ENCODE data around the gene LSM14A. TPM values are rescaled to one million over a fixed set of nuclear protein-coding genes. Genes with fewer than 3 reads are reported as not detected.

LSM14A gene
- total and polyA plus RNA-seq, 9 of the 15 experiments (the other 6 are each of a cell fraction or from before 2014, with no cell fraction given), result 19.5 to 150 (median 95.1) TPM

DNA sequence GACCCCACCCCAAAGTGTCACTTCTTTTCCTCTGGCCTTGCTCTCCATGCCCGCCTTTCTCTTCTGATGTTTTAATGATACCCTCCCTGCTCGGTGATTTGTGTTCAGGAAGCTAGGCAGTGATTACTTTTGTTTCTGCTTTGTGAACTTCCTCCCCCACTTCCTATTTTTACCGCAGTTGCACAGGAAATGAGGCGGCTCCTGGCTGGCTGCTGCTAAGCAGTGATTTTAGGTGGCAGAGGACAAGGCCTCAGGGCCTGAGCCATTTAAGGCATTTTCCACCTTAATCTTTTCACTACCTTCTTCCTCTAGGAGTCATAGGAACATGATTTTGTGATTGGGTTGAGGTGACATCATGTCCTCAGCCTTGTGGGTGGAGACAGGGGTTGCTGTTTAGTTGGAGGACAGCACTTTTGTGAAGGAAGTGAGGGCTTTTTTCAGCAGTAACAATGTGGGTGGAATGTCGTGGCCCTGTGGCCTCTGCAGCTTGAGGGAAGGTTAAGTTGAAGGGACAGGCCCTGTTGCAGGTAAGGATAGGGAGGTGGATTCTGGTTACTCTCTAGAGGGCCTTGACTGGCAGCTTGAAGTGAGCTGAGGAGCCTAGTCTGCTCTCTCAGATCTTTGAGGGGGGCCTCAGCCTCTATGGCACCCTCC lies 97.8 kb downstream of the LSM14A start (continued):
- no peak for TF ChIP-seq MAZ (CRISPR knock-in tag; conservative IDR thresholded peaks at IDR 0.05 in 1 of 2, IDR thresholded peaks at IDR 0.05 in 1 of 2)
- TF ChIP-seq, protein P1, sequence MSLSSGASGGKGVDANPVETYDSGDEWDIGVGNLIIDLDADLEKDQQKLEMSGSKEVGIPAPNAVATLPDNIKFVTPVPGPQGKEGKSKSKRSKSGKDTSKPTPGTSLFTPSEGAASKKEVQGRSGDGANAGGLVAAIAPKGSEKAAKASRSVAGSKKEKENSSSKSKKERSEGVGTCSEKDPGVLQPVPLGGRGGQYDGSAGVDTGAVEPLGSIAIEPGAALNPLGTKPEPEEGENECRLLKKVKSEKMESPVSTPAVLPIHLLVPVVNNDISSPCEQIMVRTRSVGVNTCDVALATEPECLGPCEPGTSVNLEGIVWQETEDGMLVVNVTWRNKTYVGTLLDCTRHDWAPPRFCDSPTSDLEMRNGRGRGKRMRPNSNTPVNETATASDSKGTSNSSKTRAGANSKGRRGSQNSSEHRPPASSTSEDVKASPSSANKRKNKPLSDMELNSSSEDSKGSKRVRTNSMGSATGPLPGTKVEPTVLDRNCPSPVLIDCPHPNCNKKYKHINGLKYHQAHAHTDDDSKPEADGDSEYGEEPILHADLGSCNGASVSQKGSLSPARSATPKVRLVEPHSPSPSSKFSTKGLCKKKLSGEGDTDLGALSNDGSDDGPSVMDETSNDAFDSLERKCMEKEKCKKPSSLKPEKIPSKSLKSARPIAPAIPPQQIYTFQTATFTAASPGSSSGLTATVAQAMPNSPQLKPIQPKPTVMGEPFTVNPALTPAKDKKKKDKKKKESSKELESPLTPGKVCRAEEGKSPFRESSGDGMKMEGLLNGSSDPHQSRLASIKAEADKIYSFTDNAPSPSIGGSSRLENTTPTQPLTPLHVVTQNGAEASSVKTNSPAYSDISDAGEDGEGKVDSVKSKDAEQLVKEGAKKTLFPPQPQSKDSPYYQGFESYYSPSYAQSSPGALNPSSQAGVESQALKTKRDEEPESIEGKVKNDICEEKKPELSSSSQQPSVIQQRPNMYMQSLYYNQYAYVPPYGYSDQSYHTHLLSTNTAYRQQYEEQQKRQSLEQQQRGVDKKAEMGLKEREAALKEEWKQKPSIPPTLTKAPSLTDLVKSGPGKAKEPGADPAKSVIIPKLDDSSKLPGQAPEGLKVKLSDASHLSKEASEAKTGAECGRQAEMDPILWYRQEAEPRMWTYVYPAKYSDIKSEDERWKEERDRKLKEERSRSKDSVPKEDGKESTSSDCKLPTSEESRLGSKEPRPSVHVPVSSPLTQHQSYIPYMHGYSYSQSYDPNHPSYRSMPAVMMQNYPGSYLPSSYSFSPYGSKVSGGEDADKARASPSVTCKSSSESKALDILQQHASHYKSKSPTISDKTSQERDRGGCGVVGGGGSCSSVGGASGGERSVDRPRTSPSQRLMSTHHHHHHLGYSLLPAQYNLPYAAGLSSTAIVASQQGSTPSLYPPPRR (CRISPR knock-in tag; IDR thresholded peaks at IDR 0.05; ENCODE audit: borderline replicate concordance), result no peak
- TF ChIP-seq, protein P2, sequence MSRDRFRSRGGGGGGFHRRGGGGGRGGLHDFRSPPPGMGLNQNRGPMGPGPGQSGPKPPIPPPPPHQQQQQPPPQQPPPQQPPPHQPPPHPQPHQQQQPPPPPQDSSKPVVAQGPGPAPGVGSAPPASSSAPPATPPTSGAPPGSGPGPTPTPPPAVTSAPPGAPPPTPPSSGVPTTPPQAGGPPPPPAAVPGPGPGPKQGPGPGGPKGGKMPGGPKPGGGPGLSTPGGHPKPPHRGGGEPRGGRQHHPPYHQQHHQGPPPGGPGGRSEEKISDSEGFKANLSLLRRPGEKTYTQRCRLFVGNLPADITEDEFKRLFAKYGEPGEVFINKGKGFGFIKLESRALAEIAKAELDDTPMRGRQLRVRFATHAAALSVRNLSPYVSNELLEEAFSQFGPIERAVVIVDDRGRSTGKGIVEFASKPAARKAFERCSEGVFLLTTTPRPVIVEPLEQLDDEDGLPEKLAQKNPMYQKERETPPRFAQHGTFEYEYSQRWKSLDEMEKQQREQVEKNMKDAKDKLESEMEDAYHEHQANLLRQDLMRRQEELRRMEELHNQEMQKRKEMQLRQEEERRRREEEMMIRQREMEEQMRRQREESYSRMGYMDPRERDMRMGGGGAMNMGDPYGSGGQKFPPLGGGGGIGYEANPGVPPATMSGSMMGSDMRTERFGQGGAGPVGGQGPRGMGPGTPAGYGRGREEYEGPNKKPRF (IDR thresholded peaks at IDR 0.05; ENCODE audit: low read depth, low read length), result no peak
- no peak for TF ChIP-seq ZNF311 (CRISPR knock-in tag; IDR thresholded peaks at IDR 0.05)
- TF ChIP-seq, protein P3, sequence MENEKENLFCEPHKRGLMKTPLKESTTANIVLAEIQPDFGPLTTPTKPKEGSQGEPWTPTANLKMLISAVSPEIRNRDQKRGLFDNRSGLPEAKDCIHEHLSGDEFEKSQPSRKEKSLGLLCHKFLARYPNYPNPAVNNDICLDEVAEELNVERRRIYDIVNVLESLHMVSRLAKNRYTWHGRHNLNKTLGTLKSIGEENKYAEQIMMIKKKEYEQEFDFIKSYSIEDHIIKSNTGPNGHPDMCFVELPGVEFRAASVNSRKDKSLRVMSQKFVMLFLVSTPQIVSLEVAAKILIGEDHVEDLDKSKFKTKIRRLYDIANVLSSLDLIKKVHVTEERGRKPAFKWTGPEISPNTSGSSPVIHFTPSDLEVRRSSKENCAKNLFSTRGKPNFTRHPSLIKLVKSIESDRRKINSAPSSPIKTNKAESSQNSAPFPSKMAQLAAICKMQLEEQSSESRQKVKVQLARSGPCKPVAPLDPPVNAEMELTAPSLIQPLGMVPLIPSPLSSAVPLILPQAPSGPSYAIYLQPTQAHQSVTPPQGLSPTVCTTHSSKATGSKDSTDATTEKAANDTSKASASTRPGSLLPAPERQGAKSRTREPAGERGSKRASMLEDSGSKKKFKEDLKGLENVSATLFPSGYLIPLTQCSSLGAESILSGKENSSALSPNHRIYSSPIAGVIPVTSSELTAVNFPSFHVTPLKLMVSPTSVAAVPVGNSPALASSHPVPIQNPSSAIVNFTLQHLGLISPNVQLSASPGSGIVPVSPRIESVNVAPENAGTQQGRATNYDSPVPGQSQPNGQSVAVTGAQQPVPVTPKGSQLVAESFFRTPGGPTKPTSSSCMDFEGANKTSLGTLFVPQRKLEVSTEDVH (IDR thresholded peaks at IDR 0.05; ENCODE audit: low read depth, partially characterized antibody), result no peak
- TF ChIP-seq BDP1 (IDR thresholded peaks at IDR 0.05; ENCODE audit: insufficient read depth, insufficient read length), result no peak
- TF ChIP-seq NR2C1 (IDR thresholded peaks at IDR 0.05), result no peak
- TF ChIP-seq NR2C1 (tag; IDR thresholded peaks at IDR 0.05), result no peak
- TF ChIP-seq NRF1 (conservative IDR thresholded peaks at IDR 0.05 in 1 of 2, IDR thresholded peaks at IDR 0.05 in 1 of 2), result no peak
- TF ChIP-seq POLR2AphosphoS5 (IDR thresholded peaks at IDR 0.05; ENCODE audit: control insufficient read depth, insufficient read depth, low read depth, low read length), result no peak

All from K562 (cell line).